Motor neuron (in vitro differentiated cells): Measurements from ENCODE around the gene OR2T8. TPM values are rescaled to one million over a fixed set of nuclear protein-coding genes. Genes with fewer than 3 reads are reported as not detected.

Experiments used
- ATAC-seq, 8 experiments: fragments of 200-7000 bp; cut with Tn5 transposase; replicated peaks in 6 of 8; 2 replicates each; pipeline ENCODE4 v1.8.0; 2021; ENCODE audit warnings: mild to moderate bottlenecking in 8 of 8, moderate library complexity in 8 of 8
- H3K27ac ChIP-seq, 2 donors: fragments of 250-450 bp; sonication (Bioruptor Pico); 2 replicates each; pipeline ENCODE4 v1.9.0; 2021; ENCODE audit warnings: antibody characterized with exemption in 2 of 2, mild to moderate bottlenecking in 2 of 2, moderate library complexity in 1 of 2
- H3K4me1 ChIP-seq, 2 donors: fragments of 250-450 bp; sonication (Bioruptor Pico); replicated peaks in 1 of 2; 2 replicates each; pipeline ENCODE4 v1.6.1; 2021; ENCODE audit warnings: antibody characterized with exemption in 2 of 2, mild to moderate bottlenecking in 2 of 2, moderate library complexity in 1 of 2
- H3K4me3 ChIP-seq, 5 donors: fragments of 250-450 bp; sonication (Bioruptor Pico); 2 replicates each; pipeline ENCODE4 v1.9.0; 2021; ENCODE audit warnings: antibody characterized with exemption in 5 of 5, mild to moderate bottlenecking in 5 of 5, moderate library complexity in 4 of 5
- WGBS, 10 experiments: fragments of 450-650 bp; shearing (Covaris generic); methylation state at CpG; one replicate each; pipeline ENCODE4 v1.0.0; 2022; 5-methylcytosine and 5-hydroxymethylcytosine counted together
- in situ Hi-C, 9 experiments: fragments of 400-800 bp; cut with MboI; loops; one replicate each; pipeline ENCODE4 v1.15.0; 2021; ENCODE audit warnings: low sequenced_read_pairs in 9 of 9, low pct_unique_long_range_greater_than_20kb in 2 of 9; ENCODE audit not compliant: unreplicated experiment in 9 of 9
- total RNA-seq, 8 experiments: library from RNA; unstranded; fragments of 300-600 nt; gene quantifications; 2 replicates each; pipeline versions ENCODE4 v1.2.3 to v1.2.4, GENCODE V29; 2022

OR2T8 gene
- under 1 TPM in 1 of 8 experiments, not detected in 7; 0.47 TPM for total RNA-seq

- in situ Hi-C loops: no loop called here
- Histone ChIP-seq H3K4me3 (no peak within 1 kb of the TSS), H3K4me1 (no peaks in the 10 kb centered on the region), H3K27ac (no peak within 1 kb of the TSS)
- WGBS, 10 experiments: 22 to 86% (median 60%) methylated on average over 1 to 2 of the region's 2 CpGs; no CpG with 5 or more reads in 2 of the 10 experiments
- no peak for ATAC-seq
These were observed at the start of gene OR2T8 for GRCh38 chr1:247919952-247920351. Gene OR2T8 (plus strand): TSS chr1:247920252. CDS start chr1:247921018, 766 bp downstream.

- WGBS, 10 experiments: 58 to 90% (median 79%) methylated on average over 2 to 8 of the region's 9 CpGs; no CpG with 5 or more reads in 4 of the 10 experiments
- H3K27ac ChIP-seq: no peak overlapping the region
- no peak overlapping the region for H3K4me3 ChIP-seq
- no peak for ATAC-seq
- no peaks in the 10 kb centered on the region for H3K4me1 ChIP-seq
- in situ Hi-C loops: no loop called here
These were observed 36.7 kb upstream of the OR2T8 start for GRCh38 chr1:247883346-247883745.

GRCh38 chr1:247884797-247885413 is 35.1 kb upstream of the OR2T8 start:
- no peak for ATAC-seq
- H3K4me3 ChIP-seq: no peak overlapping the region
- no peak overlapping the region for H3K27ac ChIP-seq
- no peaks in the 10 kb centered on the region for H3K4me1 ChIP-seq
- in situ Hi-C loops: no loop called here
- WGBS, 10 experiments: 33 to 93% (median 84%) methylated on average over 1 to 10 of the region's 10 CpGs

GRCh38 chr1:247895163-247895637 is 24.9 kb upstream of the OR2T8 start, which contains the start of gene OR2W3:
Gene OR2W3 (plus strand): TSS chr1:247895587. CDS start chr1:247895587, 0 bp downstream.
- no peak within 1 kb of the TSS for H3K27ac ChIP-seq
- 0 to 88% (median 21%) methylated on average over 1 to 2 of the region's 2 CpGs; no CpG with 5 or more reads in 2 of the 10 experiments for WGBS, 10 experiments
- H3K4me1 ChIP-seq: no peaks in the 10 kb centered on the region
- no peak within 1 kb of the TSS for H3K4me3 ChIP-seq
- ATAC-seq: no peak
- in situ Hi-C loops: no loop called here

- Histone ChIP-seq H3K4me1 (no peaks in the 10 kb centered on the region), H3K4me3 (no peak overlapping the region), H3K27ac (no peak overlapping the region)
- in situ Hi-C loops: no loop called here
- WGBS, 10 experiments: 33 to 100% (median 74%) methylated on average over 2 to 13 of the region's 14 CpGs; no CpG with 5 or more reads in 4 of the 10 experiments
- no peak for ATAC-seq
These were observed 24.1 kb upstream of the OR2T8 start for GRCh38 chr1:247895976-247896375.

- in situ Hi-C loops: no loop called here
- 0 to 73% (median 41%) methylated on average over 2 to 6 of the region's 6 CpGs for WGBS, 10 experiments
- ATAC-seq: no peak
- H3K4me1 ChIP-seq: no peaks in the 10 kb centered on the region
- H3K27ac ChIP-seq: no peak overlapping the region
- H3K4me3 ChIP-seq: no peak overlapping the region
These were observed 15.9 kb upstream of the OR2T8 start for GRCh38 chr1:247904122-247904521.

- in situ Hi-C loops: no loop called here
- no peak overlapping the region for H3K27ac ChIP-seq
- WGBS, 10 experiments: 53 to 93% (median 85%) methylated on average over 1 to 12 of the region's 13 CpGs; no CpG with 5 or more reads in 3 of the 10 experiments
- H3K4me1 ChIP-seq: no peaks in the 10 kb centered on the region
- H3K4me3 ChIP-seq: no peak overlapping the region
- no peak for ATAC-seq
These were observed 14.9 kb upstream of the OR2T8 start for GRCh38 chr1:247905181-247905580.

- ATAC-seq: peak in 1 of 8 experiments; percentile 50
- WGBS, 10 experiments: 17 to 81% (median 64%) methylated on average over 1 to 8 of the region's 9 CpGs; no CpG with 5 or more reads in 1 of the 10 experiments
- Histone ChIP-seq H3K4me3 (no peak overlapping the region), H3K27ac (no peak overlapping the region), H3K4me1 (no peaks in the 10 kb centered on the region)
- in situ Hi-C loops: no loop called here
These were observed 14.0 kb upstream of the OR2T8 start for GRCh38 chr1:247905910-247906503.

- Histone ChIP-seq H3K27ac (no peak overlapping the region), H3K4me3 (no peak overlapping the region), H3K4me1 (no peaks in the 10 kb centered on the region)
- in situ Hi-C loops: no loop called here
- peak in 3 of 8 experiments; percentile 95 to 99 (median 99) for ATAC-seq
- 2 to 88% (median 51%) methylated on average over 1 to 7 of the region's 7 CpGs for WGBS, 10 experiments
These were observed 13.5 kb upstream of the OR2T8 start for GRCh38 chr1:247906504-247907047.

GRCh38 chr1:247908766-247909165 is 11.3 kb upstream of the OR2T8 start:
- H3K4me1 ChIP-seq: no peaks in the 10 kb centered on the region
- in situ Hi-C loops: no loop called here
- WGBS, 10 experiments: 0 to 70% (median 55%) methylated on average over 1 to 5 of the region's 5 CpGs
- no peak overlapping the region for H3K4me3 ChIP-seq
- ATAC-seq: no peak
- H3K27ac ChIP-seq: no peak overlapping the region

- no peak overlapping the region for H3K4me3 ChIP-seq
- in situ Hi-C loops: no loop called here
- 0 to 77% (median 39%) methylated on average over 1 to 2 of the region's 2 CpGs; no CpG with 5 or more reads in 2 of the 10 experiments for WGBS, 10 experiments
- no peak overlapping the region for H3K27ac ChIP-seq
- no peaks in the 10 kb centered on the region for H3K4me1 ChIP-seq
- no peak for ATAC-seq
These were observed 6.3 kb upstream of the OR2T8 start for GRCh38 chr1:247913786-247914185.

- no peaks in the 10 kb centered on the region for H3K4me1 ChIP-seq
- H3K27ac ChIP-seq: no peak overlapping the region
- ATAC-seq: no peak
- WGBS, 10 experiments: 0 to 56% (median 33%) methylated on average over 1 to 4 of the region's 4 CpGs; no CpG with 5 or more reads in 3 of the 10 experiments
- no peak overlapping the region for H3K4me3 ChIP-seq
- in situ Hi-C loops: no loop called here
These were observed 5.0 kb upstream of the OR2T8 start for GRCh38 chr1:247914941-247915662.

- Histone ChIP-seq H3K4me3 (no peak overlapping the region), H3K27ac (no peak overlapping the region), H3K4me1 (no peaks in the 10 kb centered on the region)
- in situ Hi-C loops: no loop called here
- no peak for ATAC-seq
- 7 to 67% (median 47%) methylated on average over 1 to 3 of the region's 3 CpGs; no CpG with 5 or more reads in 1 of the 10 experiments for WGBS, 10 experiments
These were observed 3.9 kb downstream of the OR2T8 start for GRCh38 chr1:247923941-247924340.
